Spleen (tissue), 11 donors: ENCODE data around the gene DMAC2L. TPM values are rescaled to one million over a fixed set of nuclear protein-coding genes. Genes with fewer than 3 reads are reported as not detected.

Experiments
- DNase-seq: peaks from one replicate; pipeline ENCODE4 v3.0.0-alpha.2; 2020
- H3K27ac ChIP-seq, 8 donors: fragments of 200-600 bp; sonication (generic) in 7 of 8; 1 replicate in 4 of 8; 2 replicates in 4 of 8; pipeline versions ENCODE4 v1.5.0 to v1.8.0; 2016 to 2021; ENCODE audit warnings: inconsistent platforms in 4 of 8, mild to moderate bottlenecking in 4 of 8, moderate library complexity in 1 of 8
- H3K27me3 ChIP-seq, 7 donors: fragments of 200-600 bp; sonication (generic) in 6 of 7; replicated peaks in 1 of 7; 1 replicate in 4 of 7; 2 replicates in 3 of 7; pipeline versions ENCODE4 v1.5.0 to v1.8.0; 2016 to 2021; ENCODE audit warnings: inconsistent platforms in 3 of 7, mild to moderate bottlenecking in 1 of 7
- H3K36me3 ChIP-seq, 6 donors: fragments of 200-600 bp; sonication (generic) in 5 of 6; 1 replicate in 4 of 6; 2 replicates in 2 of 6; pipeline versions ENCODE4 v1.5.0 to v1.8.0; 2016 to 2021; ENCODE audit warnings: inconsistent platforms in 2 of 6
- H3K4me1 ChIP-seq, 6 donors: fragments of 200-600 bp; sonication (generic) in 5 of 6; 1 replicate in 3 of 6; 2 replicates in 3 of 6; pipeline versions ENCODE4 v1.5.0 to v1.8.0; 2016 to 2021; ENCODE audit warnings: inconsistent platforms in 3 of 6
- H3K4me3 ChIP-seq, 8 donors: fragments of 200-600 bp; sonication (generic) in 7 of 8; 1 replicate in 4 of 8; 2 replicates in 4 of 8; pipeline versions ENCODE4 v1.5.0 to v1.8.0; 2016 to 2021; ENCODE audit warnings: inconsistent platforms in 4 of 8, mild to moderate bottlenecking in 4 of 8, moderate library complexity in 2 of 8
- H3K9me3 ChIP-seq, 8 donors: fragments of 200-600 bp; sonication (generic) in 7 of 8; 1 replicate in 4 of 8; 2 replicates in 4 of 8; pipeline versions ENCODE4 v1.5.0 to v1.8.0; 2016 to 2021; ENCODE audit warnings: inconsistent platforms in 4 of 8
- CTCF ChIP-seq, 11 experiments: fragments of 200-600 bp in 7 of 11; fragments of 450-650 bp in 4 of 11; sonication (generic) in 4 of 11; IDR thresholded peaks in 8 of 11; conservative IDR thresholded peaks in 3 of 11; 1 replicate in 7 of 11; 2 replicates in 4 of 11; pipeline versions ENCODE4 v1.4.0 to v1.8.0; 2016 to 2021; ENCODE audit warnings: antibody characterized with exemption in 11 of 11, inconsistent platforms in 4 of 11, mild to moderate bottlenecking in 1 of 11
- POLR2A ChIP-seq, 3 donors: fragments of 450-650 bp; IDR thresholded peaks; one replicate each; pipeline ENCODE4 v1.5.1; 2017; ENCODE audit warnings: antibody characterized with exemption in 3 of 3, mild to moderate bottlenecking in 1 of 3
- POLR2AphosphoS5 ChIP-seq, 3 donors: sonication (generic); formaldehyde crosslinking; IDR thresholded peaks; one replicate each; pipeline ENCODE4 v1.5.1; 2017; ENCODE audit warnings: antibody characterized with exemption in 3 of 3
- WGBS, 5 donors: extraction: QIAGEN DNeasy Blood & Tissue Kit in 3 of 5; methylation state at CpG; one replicate each; pipeline versions ENCODE4 v1.1.5 to v1.1.7; 2013 to 2018; 5-methylcytosine and 5-hydroxymethylcytosine counted together
- intact Hi-C: fragments of 100-400 bp; cut with DNase I; formaldehyde crosslinking; loops from one replicate; pipeline ENCODE4 v1.15.0; 2023; ENCODE audit warnings: low total_unique reads
- polyA plus RNA-seq, 3 donors: library from polyadenylated mRNA; stranded (reverse); fragments of 200-250 nt; gene quantifications; one replicate each; pipeline ENCODE4 v1.2.1, GENCODE V29; 2013
- total RNA-seq, 7 donors: library from RNA; depleted of rRNA in 3 of 7; stranded (reverse); fragments of >200 nt in 3 of 7; fragmentation: NEBNext Ultra II Directional in 4 of 7; extraction: Animal tissue kit (Norgen Biotek cat#: 25700) in 4 of 7; gene quantifications; one replicate each; pipeline versions ENCODE4 v1.1.0 to v1.2.1, GENCODE V29; 2016 to 2021
- donor health status: healthy with polysubstance abuse.
- donor health status: DM: no; HTN: no; CAD: no; lungs with moderate emphysema.
- donor health status: DM: no; HTN: no; CAD: no.
- donor health status: Bipolar disorder and iron deficiency.
- donor health status: healthy.
- donor health status: DM: no; HTN: no; CAD: no.
- donor health status: DM: yes; HTN: yes; CAD: no.

Gene DMAC2L
- total and polyA plus RNA-seq, 10 donors: 10.0 to 24.7 (median 18.5) TPM

GRCh38 chr14:50338587-50338986 is 26.5 kb downstream of the DMAC2L start:
- TF ChIP-seq POLR2AphosphoS5 (IDR thresholded peaks at IDR 0.05) (no peak), POLR2A (IDR thresholded peaks at IDR 0.05) (no peak)
- Histone ChIP-seq H3K27ac (peak overlapping the region in 2 of 8 donors; percentile 13 to 15), H3K36me3 (peaks cover 0 to 45% (median 14%) of the 10 kb centered on the region in 6 donors), H3K4me3 (no peak overlapping the region), H3K9me3 (no peaks in the 10 kb centered on the region), H3K4me1 (peaks cover 13 to 47% (median 31%) of the 10 kb centered on the region in 6 donors), H3K27me3 (no peaks in the 10 kb centered on the region)
- intact Hi-C loops: loop anchor here (10.0 kb wide), 1 partner anchor 56 kb away; the partner anchor contains the start of gene CDKL1
- DNase-seq: no peak
- whole genome bisulfite sequencing, 5 donors: 95 to 100% (median 100%) methylated on average over 2 of the region's 2 CpGs

GRCh38 chr14:50339178-50339804 is 27.2 kb downstream of the DMAC2L start:
- no peak for DNase-seq
- 65 to 80% (median 72%) methylated on average over 3 of the region's 3 CpGs for WGBS, 5 donors
- TF ChIP-seq CTCF (IDR thresholded peaks at IDR 0.05 in 8 of 11, conservative IDR thresholded peaks at IDR 0.05 in 3 of 11) (no peak), POLR2AphosphoS5 (IDR thresholded peaks at IDR 0.05) (no peak), POLR2A (IDR thresholded peaks at IDR 0.05) (no peak)
- peak overlapping the region in 2 of 8 donors; percentile 13 to 15 for H3K27ac ChIP-seq
- no peaks in the 10 kb centered on the region for H3K27me3 ChIP-seq
- intact Hi-C loops: loop anchor here (10.0 kb wide), 1 partner anchor 56 kb away; the partner anchor contains the start of gene CDKL1
- peaks cover 13 to 53% (median 33%) of the 10 kb centered on the region in 6 donors for H3K4me1 ChIP-seq
- H3K36me3 ChIP-seq: peaks cover 0 to 42% (median 12%) of the 10 kb centered on the region in 6 donors
- no peaks in the 10 kb centered on the region for H3K9me3 ChIP-seq
- no peak overlapping the region for H3K4me3 ChIP-seq

- Histone ChIP-seq H3K36me3 (peaks cover 0 to 39% (median 12%) of the 10 kb centered on the region in 6 donors), H3K4me3 (no peak overlapping the region), H3K27me3 (no peaks in the 10 kb centered on the region), H3K9me3 (no peaks in the 10 kb centered on the region), H3K4me1 (peaks cover 13 to 51% (median 31%) of the 10 kb centered on the region in 6 donors), H3K27ac (no peak overlapping the region)
- WGBS, 5 donors: 85 to 96% (median 91%) methylated on average over 5 of the region's 5 CpGs
- intact Hi-C loops: no loop called here
- TF ChIP-seq CTCF (IDR thresholded peaks at IDR 0.05 in 8 of 11, conservative IDR thresholded peaks at IDR 0.05 in 3 of 11) (no peak), POLR2A (IDR thresholded peaks at IDR 0.05) (no peak), POLR2AphosphoS5 (IDR thresholded peaks at IDR 0.05) (no peak)
- no peak for DNase-seq
These were observed 27.9 kb downstream of the DMAC2L start for GRCh38 chr14:50340045-50340444.

- intact Hi-C loops: no loop called here
- TF ChIP-seq CTCF (IDR thresholded peaks at IDR 0.05 in 8 of 11, conservative IDR thresholded peaks at IDR 0.05 in 3 of 11) (no peak), POLR2A (IDR thresholded peaks at IDR 0.05) (no peak), POLR2AphosphoS5 (IDR thresholded peaks at IDR 0.05) (no peak)
- 91 to 94% (median 93%) methylated on average over 9 of the region's 9 CpGs for WGBS, 5 donors
- H3K36me3 ChIP-seq: peaks cover 0 to 39% (median 12%) of the 10 kb centered on the region in 6 donors
- H3K9me3 ChIP-seq: no peaks in the 10 kb centered on the region
- no peaks in the 10 kb centered on the region for H3K27me3 ChIP-seq
- peak overlapping the region in 1 of 8 donors; percentile 24 for H3K27ac ChIP-seq
- H3K4me1 ChIP-seq: peaks cover 4 to 51% (median 28%) of the 10 kb centered on the region in 6 donors
- no peak overlapping the region for H3K4me3 ChIP-seq
- DNase-seq: no peak
These were observed 28.8 kb downstream of the DMAC2L start for GRCh38 chr14:50340963-50341362.
